Measurements from ENCODE around the gene TTLL7. TPM values are rescaled to one million over a fixed set of nuclear protein-coding genes. Genes with fewer than 3 reads are reported as not detected.

The TTLL7 gene
- total and polyA plus RNA-seq, 9 donors, result 2.0 to 21.8 (median 2.8) TPM

DNA sequence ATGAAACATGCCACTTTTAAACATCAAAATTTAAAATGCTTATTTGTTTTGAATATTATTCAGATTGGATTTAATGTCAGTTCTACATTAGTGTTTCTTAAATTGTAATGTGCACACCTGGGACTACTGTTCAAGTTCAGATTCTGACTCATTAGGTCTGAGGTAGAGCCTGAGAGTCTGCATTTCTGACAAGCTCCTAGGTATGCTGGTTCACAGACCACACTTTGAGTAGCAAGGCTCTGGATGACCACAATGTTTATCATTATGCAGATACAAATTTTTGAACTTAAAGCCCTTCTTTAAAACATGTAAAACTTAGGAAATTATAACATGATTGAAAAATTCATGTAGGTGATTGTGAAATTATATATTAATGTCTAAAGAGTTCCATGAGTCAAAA lies 40.2 kb downstream of the TTLL7 start:
- no peak for DNase-seq
- no peaks in the 10 kb centered on the region for H3K36me3 ChIP-seq
- no peaks in the 10 kb centered on the region for H3K4me1 ChIP-seq (ENCODE audit: insufficient read depth)
- H3K27me3 ChIP-seq, result no peaks in the 10 kb centered on the region
- no peaks in the 10 kb centered on the region for H3K9me3 ChIP-seq
- H3K4me3 ChIP-seq, result no peak overlapping the region
- TF ChIP-seq POLR2A (IDR thresholded peaks at IDR 0.05) (no peak), EP300 (IDR thresholded peaks at IDR 0.05) (no peak)
- TF ChIP-seq, protein P1, sequence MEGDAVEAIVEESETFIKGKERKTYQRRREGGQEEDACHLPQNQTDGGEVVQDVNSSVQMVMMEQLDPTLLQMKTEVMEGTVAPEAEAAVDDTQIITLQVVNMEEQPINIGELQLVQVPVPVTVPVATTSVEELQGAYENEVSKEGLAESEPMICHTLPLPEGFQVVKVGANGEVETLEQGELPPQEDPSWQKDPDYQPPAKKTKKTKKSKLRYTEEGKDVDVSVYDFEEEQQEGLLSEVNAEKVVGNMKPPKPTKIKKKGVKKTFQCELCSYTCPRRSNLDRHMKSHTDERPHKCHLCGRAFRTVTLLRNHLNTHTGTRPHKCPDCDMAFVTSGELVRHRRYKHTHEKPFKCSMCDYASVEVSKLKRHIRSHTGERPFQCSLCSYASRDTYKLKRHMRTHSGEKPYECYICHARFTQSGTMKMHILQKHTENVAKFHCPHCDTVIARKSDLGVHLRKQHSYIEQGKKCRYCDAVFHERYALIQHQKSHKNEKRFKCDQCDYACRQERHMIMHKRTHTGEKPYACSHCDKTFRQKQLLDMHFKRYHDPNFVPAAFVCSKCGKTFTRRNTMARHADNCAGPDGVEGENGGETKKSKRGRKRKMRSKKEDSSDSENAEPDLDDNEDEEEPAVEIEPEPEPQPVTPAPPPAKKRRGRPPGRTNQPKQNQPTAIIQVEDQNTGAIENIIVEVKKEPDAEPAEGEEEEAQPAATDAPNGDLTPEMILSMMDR (IDR thresholded peaks at IDR 0.05), result no peak
- intact Hi-C loops (cut with DNase I), result no loop called here
- H3K27ac ChIP-seq, result no peak overlapping the region

DNA sequence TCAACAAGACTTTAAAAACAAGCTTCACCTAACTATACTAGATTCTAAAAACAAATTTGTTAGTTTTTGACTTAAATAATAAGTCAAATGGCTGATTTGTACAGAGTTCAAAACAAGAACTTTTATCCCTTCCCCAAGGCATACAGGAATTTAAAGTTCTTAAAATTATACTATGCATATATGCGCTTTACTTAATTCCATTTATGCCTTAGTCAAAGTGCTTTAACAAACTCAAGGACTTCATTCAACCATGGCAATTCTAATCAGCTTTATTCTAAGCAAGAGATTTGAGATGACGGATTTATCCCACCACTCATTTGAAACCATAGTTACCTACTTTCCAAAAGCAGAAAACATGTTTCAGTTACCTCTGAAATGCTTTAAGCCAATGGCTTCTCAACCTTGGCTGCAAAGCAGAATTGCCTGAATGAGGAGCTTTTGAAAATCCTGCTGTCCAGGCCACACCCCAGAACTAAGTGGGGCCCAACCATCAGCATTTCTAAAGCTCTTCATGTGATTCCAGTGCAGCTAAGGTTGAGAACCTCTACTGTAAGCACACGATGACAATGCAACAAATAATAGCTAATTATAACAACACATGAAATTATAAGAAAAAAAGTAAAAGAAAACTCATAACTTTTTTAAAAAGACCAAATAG lies 44.6 kb downstream of the TTLL7 start:
- no peak overlapping the region for H3K27ac ChIP-seq
- intact Hi-C loops (cut with DNase I), result no loop called here
- 89 to 95% (median 94%) methylated on average over 3 of the region's 3 CpGs for WGBS, 3 donors
- no peak overlapping the region for H3K4me3 ChIP-seq
- TF ChIP-seq, protein P1 (IDR thresholded peaks at IDR 0.05), result no peak
- TF ChIP-seq POLR2A (IDR thresholded peaks at IDR 0.05) (no peak), EP300 (IDR thresholded peaks at IDR 0.05) (no peak)
- H3K4me1 ChIP-seq (ENCODE audit: insufficient read depth), result no peaks in the 10 kb centered on the region
- H3K9me3 ChIP-seq, result no peaks in the 10 kb centered on the region
- H3K27me3 ChIP-seq, result no peaks in the 10 kb centered on the region
- no peak for DNase-seq
- no peaks in the 10 kb centered on the region for H3K36me3 ChIP-seq

DNA sequence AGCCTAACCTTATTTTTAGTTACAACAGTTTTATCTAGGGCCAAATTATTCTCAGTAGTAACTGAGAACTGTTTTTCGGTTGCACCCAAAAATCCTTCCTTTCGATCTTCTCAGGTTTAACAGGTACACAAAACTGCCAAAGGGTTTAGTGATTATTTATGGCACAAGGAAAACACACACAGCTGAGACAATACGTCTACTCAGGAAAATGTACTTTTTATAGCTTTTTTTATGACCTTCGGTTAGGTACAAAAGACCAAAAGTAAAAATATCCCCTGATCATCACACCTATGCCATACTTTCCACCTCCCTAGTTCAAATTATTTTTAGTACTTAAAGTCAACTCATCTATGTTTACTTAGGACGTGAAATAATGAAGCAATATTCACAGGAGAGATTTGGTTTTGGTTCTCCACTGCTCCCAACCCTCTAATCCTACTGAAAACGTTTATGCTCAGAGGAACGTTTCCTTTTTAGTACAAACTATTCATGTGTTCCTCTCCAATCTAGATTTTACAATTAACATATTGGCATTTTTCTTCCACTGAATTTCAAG lies 48.7 kb downstream of the TTLL7 start:
- no peaks in the 10 kb centered on the region for H3K27me3 ChIP-seq
- DNase-seq, result no peak
- no peaks in the 10 kb centered on the region for H3K4me1 ChIP-seq (ENCODE audit: insufficient read depth)
- whole genome bisulfite sequencing, 3 donors, result 69 to 83% (median 71%) methylated on average over 7 of the region's 7 CpGs
- intact Hi-C loops (cut with DNase I), result no loop called here
- no peak overlapping the region for H3K4me3 ChIP-seq
- H3K27ac ChIP-seq, result no peak overlapping the region
- TF ChIP-seq POLR2A (IDR thresholded peaks at IDR 0.05) (no peak), EP300 (IDR thresholded peaks at IDR 0.05) (no peak)
- TF ChIP-seq, protein P1 (IDR thresholded peaks at IDR 0.05), result no peak
- H3K36me3 ChIP-seq, result no peaks in the 10 kb centered on the region
- H3K9me3 ChIP-seq, result no peaks in the 10 kb centered on the region

DNA sequence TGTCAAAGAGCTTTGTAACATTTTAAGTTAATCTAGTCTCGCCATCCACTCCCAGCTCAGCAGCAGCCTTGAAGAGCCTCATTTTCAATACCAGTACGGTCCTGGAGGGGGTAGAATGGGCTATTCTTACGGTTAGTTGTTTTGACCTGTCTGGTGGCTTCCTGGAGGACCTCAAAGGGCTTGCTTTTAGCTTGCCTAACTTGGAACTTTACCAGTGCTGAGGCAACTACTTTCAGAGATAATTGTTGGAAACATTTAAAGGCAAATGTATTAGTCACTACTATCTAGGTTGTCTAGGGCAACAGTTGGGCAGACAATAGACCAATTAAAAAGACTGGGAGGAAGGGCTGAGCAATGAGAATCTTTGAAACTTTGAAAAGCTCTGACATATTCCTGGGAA lies 56.0 kb downstream of the TTLL7 start:
- no peak overlapping the region for H3K27ac ChIP-seq
- no peaks in the 10 kb centered on the region for H3K36me3 ChIP-seq
- no peaks in the 10 kb centered on the region for H3K9me3 ChIP-seq
- no peak overlapping the region for H3K4me3 ChIP-seq
- TF ChIP-seq, protein P1 (IDR thresholded peaks at IDR 0.05), result no peak
- TF ChIP-seq EP300 (IDR thresholded peaks at IDR 0.05) (no peak), POLR2A (IDR thresholded peaks at IDR 0.05) (no peak)
- H3K27me3 ChIP-seq, result no peaks in the 10 kb centered on the region
- no peak for DNase-seq
- no peaks in the 10 kb centered on the region for H3K4me1 ChIP-seq (ENCODE audit: insufficient read depth)
- intact Hi-C loops (cut with DNase I), result no loop called here
- 70 to 88% (median 81%) methylated on average over 3 of the region's 3 CpGs for WGBS, 3 donors

Data from ovary (tissue), 9 donors.